Measurements from ENCODE around the gene P4HB.
"Not testable (repeated sequence)": the region's sequence is repeated elsewhere in the genome, so short reads cannot be mapped to it uniquely, and the experiment has no call there.

P4HB gene

GRCh38 chr17:81846743-81847689 lies 13.3 kb downstream of the P4HB start:
- no peak for DNase-seq (ENCODE audit: low read depth, low spot score)

GRCh38 chr17:81845881-81846742 lies 14.2 kb downstream of the P4HB start:
- no peak for DNase-seq (ENCODE audit: low read depth, low spot score)

- DNase-seq (ENCODE audit: low read depth, low spot score) = no peak
These were observed 15.0 kb downstream of the P4HB start for GRCh38 chr17:81845361-81845760.

DNA sequence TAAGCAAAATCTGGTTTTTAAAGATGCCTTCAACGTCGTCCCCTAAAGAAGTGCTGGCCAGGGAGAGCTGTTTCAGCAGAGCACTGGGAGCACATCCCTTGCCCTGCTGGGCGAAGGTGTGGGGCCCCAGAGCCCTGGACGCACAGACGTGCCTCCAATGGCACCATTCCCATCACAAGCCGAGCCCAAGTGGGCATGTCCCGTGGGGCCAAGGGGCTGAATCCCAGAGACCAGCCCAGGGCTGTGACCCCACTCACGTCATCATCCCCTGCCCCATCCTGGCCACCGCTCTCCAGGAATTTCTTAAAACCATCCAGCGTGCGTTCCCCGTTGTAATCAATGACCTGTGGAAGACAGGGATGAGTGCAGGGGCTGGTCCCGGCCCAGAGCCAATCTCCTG lies 15.4 kb downstream of the P4HB start:
- DNase-seq (ENCODE audit: low read depth, low spot score) = no peak

DNA sequence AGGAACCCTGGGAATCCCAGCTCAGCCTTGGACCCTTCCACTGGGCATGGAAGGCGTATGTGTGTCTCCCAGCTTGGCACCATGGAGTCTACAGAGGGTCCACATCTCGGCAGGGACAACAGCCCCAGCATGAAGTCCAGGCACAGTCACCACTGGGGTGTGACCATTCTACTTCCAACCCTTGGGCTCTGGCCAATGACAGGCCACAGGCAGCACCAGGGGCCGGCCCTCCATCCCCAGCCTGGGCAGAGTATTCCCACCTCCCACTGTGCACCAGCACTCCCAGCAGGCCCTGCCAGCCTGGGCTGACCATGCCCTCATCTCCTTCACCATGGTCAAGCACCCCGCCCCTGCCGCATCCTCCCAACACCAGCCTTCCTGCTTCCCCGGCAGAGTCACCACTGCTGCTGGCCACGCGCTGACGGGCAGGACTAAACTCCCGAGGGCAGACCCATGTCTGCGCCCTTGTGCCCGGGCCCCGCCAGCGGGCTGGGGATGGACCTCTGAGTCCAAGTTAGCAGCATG lies 15.9 kb downstream of the P4HB start:
- DNase-seq (ENCODE audit: low read depth, low spot score) = no peak

DNA sequence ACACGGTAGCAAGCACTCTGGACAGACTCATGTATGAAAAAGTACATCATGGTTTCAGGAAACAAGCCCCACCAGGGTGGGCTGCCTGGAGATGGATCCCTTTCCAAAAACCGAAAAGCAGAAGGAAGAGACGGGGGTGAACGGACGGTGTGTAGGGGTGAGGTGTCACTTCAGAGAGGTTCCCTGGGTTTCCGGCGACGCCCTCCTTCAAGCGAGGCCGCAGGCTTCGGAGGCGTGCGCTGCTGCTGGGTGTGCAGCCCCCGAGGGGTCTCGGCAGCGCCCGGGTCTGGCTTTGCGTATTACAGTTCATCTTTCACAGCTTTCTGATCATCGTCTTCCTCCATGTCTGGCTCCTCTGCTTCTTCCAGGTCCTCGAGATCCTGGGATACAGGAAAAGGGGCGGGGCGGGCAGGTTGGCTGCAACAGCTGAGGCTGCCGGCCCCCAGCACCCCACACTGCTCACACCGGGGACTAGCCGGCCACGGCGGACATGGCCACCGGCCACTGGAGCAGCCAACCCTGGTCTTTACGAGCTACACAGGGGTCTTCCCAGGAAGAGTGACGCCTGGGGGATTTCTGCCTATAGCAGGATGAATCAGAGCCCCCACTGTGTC lies 16.5 kb downstream of the P4HB start:
- DNase-seq (ENCODE audit: low read depth, low spot score) = no peak

DNA sequence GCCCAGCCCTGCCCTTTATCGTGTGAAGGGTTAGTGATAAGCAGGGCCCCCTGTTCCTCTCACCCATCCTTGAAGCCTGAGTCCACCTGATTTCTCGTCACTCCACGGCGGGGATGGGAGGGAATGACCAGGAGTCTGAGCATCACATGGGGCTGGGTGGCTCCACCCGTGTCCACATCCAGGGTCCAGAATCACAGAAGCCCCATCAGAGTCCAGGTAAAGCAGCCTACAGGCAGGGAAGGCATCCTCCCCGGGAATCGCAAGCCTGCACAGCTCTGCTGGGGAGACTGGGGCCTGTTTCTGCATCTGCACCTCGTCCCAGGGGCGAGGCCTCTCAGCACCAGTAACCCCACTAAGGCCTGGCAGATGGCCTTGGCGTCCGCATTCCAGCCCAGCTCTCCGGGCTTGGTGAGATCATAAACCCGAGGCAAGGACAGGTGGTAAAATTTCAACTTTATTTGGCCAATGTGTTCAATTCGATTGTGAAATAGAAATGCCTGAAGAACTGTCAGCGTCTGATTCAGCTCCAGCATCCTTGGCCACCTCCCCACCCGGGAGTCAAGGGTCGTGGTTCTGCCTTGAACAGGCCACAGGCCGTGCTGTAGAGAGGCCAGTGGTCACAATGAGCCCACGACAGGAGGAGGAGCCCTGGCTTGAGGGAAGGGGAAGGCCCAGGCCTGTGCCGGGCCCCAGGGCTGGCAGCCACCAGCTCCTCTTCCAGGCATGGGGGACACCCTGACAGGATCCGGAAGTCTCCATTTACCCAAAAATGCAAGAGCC lies 17.4 kb downstream of the P4HB start:
- DNase-seq (ENCODE audit: low read depth, low spot score) = no peak

DNA sequence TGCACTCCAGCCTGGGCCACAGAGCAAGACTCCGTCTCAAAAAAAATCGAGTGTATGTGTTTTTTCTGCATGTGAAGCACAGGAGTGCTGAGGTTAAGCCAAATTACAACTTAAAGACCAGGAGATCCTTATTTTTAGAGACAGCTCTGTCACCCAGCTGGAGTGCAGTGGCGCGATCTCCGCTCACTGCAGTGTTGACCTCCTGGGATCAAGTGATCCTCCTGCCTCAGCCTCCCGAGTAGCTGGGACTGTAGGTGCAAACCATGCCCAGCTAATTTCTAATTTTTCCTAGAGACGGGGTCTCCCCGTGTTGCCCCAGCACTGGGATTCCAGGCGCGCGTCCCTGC lies 18.0 kb downstream of the P4HB start:
- no peak for DNase-seq (ENCODE audit: low read depth, low spot score)

- no peak for DNase-seq (ENCODE audit: low read depth, low spot score)
These were observed 18.5 kb downstream of the P4HB start for GRCh38 chr17:81841866-81842265.

DNA sequence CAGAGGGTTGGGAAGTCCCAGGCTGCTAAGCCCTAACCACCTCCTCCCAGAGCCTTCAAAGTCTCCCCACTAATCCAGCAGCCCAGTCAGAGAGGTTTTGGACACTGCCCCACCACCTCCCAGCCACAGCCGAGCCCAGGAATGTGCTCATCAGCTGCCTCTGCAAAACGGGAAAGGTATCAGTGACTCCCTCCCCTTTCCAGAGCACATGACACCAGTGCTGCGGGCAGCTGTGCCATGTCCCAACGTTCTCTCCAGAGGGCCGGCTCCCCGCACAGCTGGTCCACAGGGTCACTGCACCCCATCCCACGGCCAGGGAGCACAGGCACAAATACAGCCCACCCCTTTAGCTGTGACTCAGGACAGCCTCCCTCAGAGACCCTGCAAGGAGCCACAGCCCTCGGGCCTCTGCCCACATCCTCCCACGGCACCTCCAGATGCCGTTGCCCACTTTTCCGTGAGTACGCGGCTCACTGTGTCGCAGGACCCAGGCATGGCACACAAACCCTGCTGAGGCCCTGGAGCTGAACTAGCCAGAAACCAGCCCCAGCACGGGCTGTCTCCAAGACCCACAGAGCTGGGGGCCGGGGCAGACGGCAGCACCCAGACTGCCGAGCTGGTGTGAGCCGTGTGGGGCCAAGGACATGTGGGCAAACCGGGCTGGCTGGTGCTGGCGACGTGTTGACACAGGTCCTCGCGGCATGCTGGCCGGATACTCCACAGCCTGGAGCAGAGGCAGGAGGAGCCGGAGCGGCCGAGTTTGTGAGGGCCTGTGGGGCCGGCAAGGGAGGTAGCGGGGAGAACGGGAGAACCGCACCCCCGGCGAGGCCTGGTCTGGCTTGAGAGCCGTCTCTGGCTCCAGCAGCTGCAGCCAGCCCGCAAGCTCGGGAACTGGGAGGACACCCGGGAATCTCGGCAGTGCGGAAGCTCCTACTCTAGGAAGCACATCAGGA lies 19.2 kb downstream of the P4HB start:
- DNase-seq (ENCODE audit: low read depth, low spot score) = no peak

GRCh38 chr17:81840059-81840458 lies 20.3 kb downstream of the P4HB start:
- DNase-seq (ENCODE audit: low read depth, low spot score) = not testable (repeated sequence)

DNA sequence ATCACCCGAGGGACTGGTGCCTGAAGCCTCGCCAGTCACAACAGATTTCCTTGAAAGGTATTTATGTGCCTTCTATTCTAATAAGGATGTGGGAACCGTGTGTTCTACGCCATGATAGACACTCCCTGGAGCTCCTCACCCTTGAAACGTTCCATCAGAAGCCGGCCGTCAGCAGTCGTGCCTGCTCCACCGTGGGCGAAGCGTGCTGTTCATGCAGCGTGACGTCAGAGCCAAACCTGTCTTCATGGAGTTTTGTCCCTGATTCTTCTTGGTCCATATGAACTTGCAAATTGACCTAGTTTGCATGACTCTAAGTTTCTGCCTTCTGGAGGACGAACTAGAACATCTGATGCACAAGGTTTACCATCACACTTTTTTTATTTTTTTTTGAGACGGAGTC lies 21.0 kb downstream of the P4HB start:
- no peak for DNase-seq (ENCODE audit: low read depth, low spot score)

- no peak for DNase-seq (ENCODE audit: low read depth, low spot score)
These were observed 21.5 kb downstream of the P4HB start for GRCh38 chr17:81838753-81839255.

- no peak for DNase-seq (ENCODE audit: low read depth, low spot score)
These were observed 22.7 kb downstream of the P4HB start for GRCh38 chr17:81837641-81838040.

DNA sequence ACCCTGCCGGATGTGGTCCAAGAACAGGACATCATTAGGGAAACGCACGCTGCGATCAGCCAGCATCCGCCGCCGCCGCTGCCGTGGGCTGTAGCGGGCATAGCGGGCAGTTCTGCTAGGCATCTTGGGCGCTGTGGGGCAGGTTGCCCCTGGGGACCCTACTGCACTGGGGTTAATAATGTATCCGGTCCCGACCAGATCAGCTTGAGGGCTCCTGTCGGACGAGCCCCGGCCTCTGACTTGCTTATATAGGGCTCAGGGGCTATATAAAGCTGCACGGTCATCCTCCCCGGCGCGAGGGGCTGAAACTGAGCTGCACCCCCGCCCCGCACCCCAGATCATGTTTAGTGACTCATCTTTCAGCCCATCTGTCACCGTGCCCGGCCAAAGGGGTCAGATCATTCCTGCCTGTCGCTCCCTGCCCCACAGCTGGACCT lies 25.5 kb downstream of the P4HB start, which contains the start of gene PPP1R27:
PPP1R27 (minus strand) TSS at position 220 of the 437 bp plus-strand sequence; CDS start at position 123, 97 bp downstream.
- no peak for DNase-seq (ENCODE audit: low read depth, low spot score)

GRCh38 chr17:81833921-81834830 lies 26.2 kb downstream of the P4HB start:
- no peak for DNase-seq (ENCODE audit: low read depth, low spot score)

DNA sequence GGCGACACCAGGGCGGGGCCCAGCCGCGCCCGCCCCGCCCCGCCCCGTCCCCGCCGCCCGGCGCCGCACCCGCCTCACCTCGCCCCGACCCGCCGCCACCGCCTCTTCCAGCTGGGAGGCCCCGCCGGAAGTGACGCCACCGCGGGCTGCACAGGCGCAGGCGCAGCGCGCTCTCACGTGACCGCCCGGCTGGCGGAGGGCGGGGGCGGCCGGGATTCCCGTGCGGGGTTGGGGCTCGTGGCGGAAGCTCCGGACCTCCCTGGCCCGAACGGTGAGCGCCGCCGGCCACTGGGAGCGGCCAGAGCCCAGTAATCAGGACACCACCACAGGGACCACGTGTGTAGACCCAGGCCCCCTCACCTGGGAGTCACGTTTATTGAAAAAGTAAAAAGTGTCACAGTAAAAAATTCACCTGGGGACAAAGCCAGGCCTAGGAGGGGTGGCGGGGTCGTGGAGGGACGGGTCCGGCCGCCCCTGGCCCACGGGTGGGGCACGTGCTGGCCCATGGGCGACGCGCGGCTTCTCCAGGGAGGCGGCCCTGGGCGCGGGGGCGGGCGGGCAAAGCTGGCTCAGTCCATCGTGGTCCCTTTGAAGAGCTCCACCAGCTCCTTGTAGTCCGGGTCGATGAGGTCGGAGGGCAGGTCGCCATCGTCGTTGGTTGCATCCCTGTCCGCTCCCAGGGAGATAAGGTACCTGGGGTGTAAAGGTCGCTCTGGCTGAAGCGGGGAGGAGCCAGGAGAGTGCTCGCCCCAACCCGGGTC lies 27.0 kb downstream of the P4HB start, which contains the start of gene MCRIP1:
MCRIP1 (minus strand) TSS at position 132 of the 761 bp plus-strand sequence. CDS start 8,785 bp downstream, outside the sequence.
- DNase-seq (ENCODE audit: low read depth, low spot score) = peak; percentile 89
